ENCODE results near the gene BCL7A.

BCL7A gene

DNA sequence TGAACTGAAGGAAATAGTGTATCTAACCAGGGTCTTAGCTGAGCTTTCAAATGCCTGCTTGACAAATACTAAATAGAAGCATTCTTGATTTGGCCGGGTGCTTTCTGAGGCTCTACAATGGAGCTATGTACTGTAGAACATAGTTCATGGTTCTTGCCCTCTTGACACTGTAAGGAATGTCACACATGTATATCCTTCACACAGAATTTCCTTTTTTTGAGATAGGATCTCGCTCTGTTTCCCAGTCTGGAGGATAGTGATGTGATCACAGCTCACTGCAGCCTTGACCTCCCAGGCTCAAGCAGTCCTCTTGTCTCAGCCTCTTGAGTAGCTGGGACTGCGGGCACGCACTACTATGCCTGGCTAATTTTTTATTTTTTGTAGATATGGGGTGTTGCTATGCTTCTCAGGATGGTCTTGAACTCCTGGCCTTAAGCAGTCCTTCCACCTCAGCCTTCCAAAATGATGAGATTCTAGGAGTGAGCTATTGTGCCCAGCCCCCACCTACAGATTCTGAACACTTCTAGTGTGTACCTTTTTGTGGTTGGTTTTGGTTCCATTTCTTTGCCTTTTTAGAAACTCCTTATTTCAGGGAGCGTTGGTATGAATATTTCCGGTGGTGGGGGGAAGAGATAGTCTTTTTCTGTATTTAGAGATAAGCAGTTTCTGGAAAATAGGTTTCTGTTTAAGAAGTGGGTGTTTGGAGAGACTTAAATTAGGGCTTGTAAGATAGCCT is 61.1 kb downstream of the BCL7A start:
- Histone ChIP-seq H3K79me2 (ENCODE audit: insufficient read depth, low read length) (peaks cover 82% of the 10 kb centered on the region), H2AFZ (ENCODE audit: low read length) (no peak overlapping the region), H3K27me3 (ENCODE audit: insufficient read depth, low read length, poor library complexity, severe bottlenecking) (no peaks in the 10 kb centered on the region), H3K4me2 (ENCODE audit: low read depth, low read length, poor library complexity, severe bottlenecking) (peak overlapping the region; percentile 95), H3K4me1 (ENCODE audit: insufficient read depth, low read length, poor library complexity, severe bottlenecking) (peaks cover 43% of the 10 kb centered on the region), H4K20me1 (ENCODE audit: insufficient read depth, low read length, poor library complexity, severe bottlenecking) (peaks cover 37% of the 10 kb centered on the region), H3F3A (ENCODE audit: low read depth) (peaks cover 4% of the 10 kb centered on the region; the same call in 1 of the 2 replicates), H3K9me3 (ENCODE audit: insufficient read depth, low read depth, low read length) (no peaks in the 10 kb centered on the region), H3K9ac (ENCODE audit: low read depth, low read length, poor library complexity, severe bottlenecking) (peak overlapping the region; percentile 83), H3K4me3 (ENCODE audit: low read length, poor library complexity, severe bottlenecking) (peak overlapping the region; percentile 74), H3K36me3 (ENCODE audit: insufficient read depth, low read length) (0 out of 2 replicates have a peak, but pooled peaks cover 3% of the 10 kb centered on the region), H3K9me2 (replicated peaks; ENCODE audit: low read depth, low read length) (no peaks in the 10 kb centered on the region)
- TF ChIP-seq, protein P1, sequence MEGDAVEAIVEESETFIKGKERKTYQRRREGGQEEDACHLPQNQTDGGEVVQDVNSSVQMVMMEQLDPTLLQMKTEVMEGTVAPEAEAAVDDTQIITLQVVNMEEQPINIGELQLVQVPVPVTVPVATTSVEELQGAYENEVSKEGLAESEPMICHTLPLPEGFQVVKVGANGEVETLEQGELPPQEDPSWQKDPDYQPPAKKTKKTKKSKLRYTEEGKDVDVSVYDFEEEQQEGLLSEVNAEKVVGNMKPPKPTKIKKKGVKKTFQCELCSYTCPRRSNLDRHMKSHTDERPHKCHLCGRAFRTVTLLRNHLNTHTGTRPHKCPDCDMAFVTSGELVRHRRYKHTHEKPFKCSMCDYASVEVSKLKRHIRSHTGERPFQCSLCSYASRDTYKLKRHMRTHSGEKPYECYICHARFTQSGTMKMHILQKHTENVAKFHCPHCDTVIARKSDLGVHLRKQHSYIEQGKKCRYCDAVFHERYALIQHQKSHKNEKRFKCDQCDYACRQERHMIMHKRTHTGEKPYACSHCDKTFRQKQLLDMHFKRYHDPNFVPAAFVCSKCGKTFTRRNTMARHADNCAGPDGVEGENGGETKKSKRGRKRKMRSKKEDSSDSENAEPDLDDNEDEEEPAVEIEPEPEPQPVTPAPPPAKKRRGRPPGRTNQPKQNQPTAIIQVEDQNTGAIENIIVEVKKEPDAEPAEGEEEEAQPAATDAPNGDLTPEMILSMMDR (conservative IDR thresholded peaks at IDR 0.05; ENCODE audit: low read length) = no peak
- TF ChIP-seq EZH2phosphoT487 (IDR thresholded peaks at IDR 0.05; ENCODE audit: borderline replicate concordance) = no peak

DNA sequence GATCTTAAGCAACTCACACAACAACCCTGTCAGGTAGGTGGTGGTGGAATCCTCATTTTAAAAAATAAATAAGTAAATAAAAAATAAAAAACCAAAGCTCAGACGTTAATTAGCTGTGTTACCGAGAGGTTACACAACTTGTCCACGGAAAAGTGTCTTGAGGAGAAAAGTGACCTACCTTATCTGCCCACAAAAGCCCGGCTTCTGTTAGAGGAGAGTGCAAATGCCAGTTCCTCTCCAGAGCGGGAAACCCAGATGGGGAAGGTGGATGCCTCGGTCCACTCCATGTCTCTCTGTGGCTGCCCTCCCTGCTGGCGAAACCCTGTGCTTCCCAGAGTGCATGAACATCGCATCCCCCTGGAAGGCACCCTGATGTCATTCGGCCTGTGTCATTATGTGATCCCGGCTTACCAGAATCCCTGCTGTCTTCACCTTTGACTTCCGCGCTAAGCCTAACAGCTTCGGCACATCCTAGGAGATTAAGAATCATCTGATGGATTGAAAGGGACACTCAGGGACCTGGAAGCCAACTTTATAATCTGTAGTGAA is 63.2 kb downstream of the BCL7A start:
- Histone ChIP-seq H4K20me1 (ENCODE audit: insufficient read depth, low read length, poor library complexity, severe bottlenecking) (peaks cover 29% of the 10 kb centered on the region), H2AFZ (ENCODE audit: low read length) (no peak overlapping the region), H3K4me3 (ENCODE audit: low read length, poor library complexity, severe bottlenecking) (no peak overlapping the region), H3K9me2 (replicated peaks; ENCODE audit: low read depth, low read length) (no peaks in the 10 kb centered on the region), H3F3A (ENCODE audit: low read depth) (peaks cover 4% of the 10 kb centered on the region; the same call in 1 of the 2 replicates), H3K4me2 (ENCODE audit: low read depth, low read length, poor library complexity, severe bottlenecking) (no peak overlapping the region), H3K36me3 (ENCODE audit: insufficient read depth, low read length) (peaks cover 9% of the 10 kb centered on the region; the same call in 1 of the 2 replicates), H3K9me3 (ENCODE audit: insufficient read depth, low read depth, low read length) (no peaks in the 10 kb centered on the region), H3K9ac (ENCODE audit: low read depth, low read length, poor library complexity, severe bottlenecking) (no peak overlapping the region), H3K27me3 (ENCODE audit: insufficient read depth, low read length, poor library complexity, severe bottlenecking) (no peaks in the 10 kb centered on the region), H3K4me1 (ENCODE audit: insufficient read depth, low read length, poor library complexity, severe bottlenecking) (peaks cover 43% of the 10 kb centered on the region), H3K79me2 (ENCODE audit: insufficient read depth, low read length) (peaks cover 93% of the 10 kb centered on the region)
- TF ChIP-seq, protein P1 (conservative IDR thresholded peaks at IDR 0.05; ENCODE audit: low read length) = no peak
- TF ChIP-seq EZH2phosphoT487 (IDR thresholded peaks at IDR 0.05; ENCODE audit: borderline replicate concordance) = no peak

DNA sequence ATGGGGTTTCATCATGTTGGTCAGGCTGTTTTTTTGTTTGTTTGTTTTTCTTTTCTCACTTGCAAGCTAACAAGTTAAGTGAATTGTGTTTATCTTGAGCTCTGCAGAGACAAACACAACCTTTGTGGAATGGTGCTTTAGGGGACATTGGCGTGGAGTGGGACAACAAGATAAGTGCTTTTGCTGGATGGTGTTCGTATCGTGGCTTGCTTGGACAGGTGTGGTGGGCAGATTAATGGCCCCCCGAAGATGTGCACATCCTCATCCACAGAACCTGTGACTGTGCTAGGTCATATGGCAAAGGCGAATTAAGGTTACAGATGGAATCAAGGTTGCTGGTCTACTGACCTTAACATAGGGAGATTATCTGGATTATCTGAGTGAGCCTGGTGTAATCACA is 63.9 kb downstream of the BCL7A start:
- no peak overlapping the region for H3K4me2 ChIP-seq (ENCODE audit: low read depth, low read length, poor library complexity, severe bottlenecking)
- TF ChIP-seq, protein P1 (conservative IDR thresholded peaks at IDR 0.05; ENCODE audit: low read length) = no peak
- no peak for TF ChIP-seq EZH2phosphoT487 (IDR thresholded peaks at IDR 0.05; ENCODE audit: borderline replicate concordance)
- H3F3A ChIP-seq (ENCODE audit: low read depth) = peaks cover 4% of the 10 kb centered on the region; the same call in 1 of the 2 replicates
- H3K79me2 ChIP-seq (ENCODE audit: insufficient read depth, low read length) = peaks cover 92% of the 10 kb centered on the region
- H3K9me3 ChIP-seq (ENCODE audit: insufficient read depth, low read depth, low read length) = no peaks in the 10 kb centered on the region
- H3K4me3 ChIP-seq (ENCODE audit: low read length, poor library complexity, severe bottlenecking) = no peak overlapping the region
- peaks cover 9% of the 10 kb centered on the region; the same call in 1 of the 2 replicates for H3K36me3 ChIP-seq (ENCODE audit: insufficient read depth, low read length)
- H4K20me1 ChIP-seq (ENCODE audit: insufficient read depth, low read length, poor library complexity, severe bottlenecking) = peaks cover 23% of the 10 kb centered on the region
- no peaks in the 10 kb centered on the region for H3K27me3 ChIP-seq (ENCODE audit: insufficient read depth, low read length, poor library complexity, severe bottlenecking)
- peaks cover 37% of the 10 kb centered on the region for H3K4me1 ChIP-seq (ENCODE audit: insufficient read depth, low read length, poor library complexity, severe bottlenecking)
- no peak overlapping the region for H3K9ac ChIP-seq (ENCODE audit: low read depth, low read length, poor library complexity, severe bottlenecking)
- H3K9me2 ChIP-seq (replicated peaks; ENCODE audit: low read depth, low read length) = no peaks in the 10 kb centered on the region
- no peak overlapping the region for H2AFZ ChIP-seq (ENCODE audit: low read length)
